ENCODE data around the gene PPARA.
A peak's percentile ranks its signal among the peaks of the same experiment; 100 is the strongest.

PPARA gene

GRCh38 chr22:46250783-46251125 lies 100.4 kb downstream of the PPARA start:
- Histone ChIP-seq H3K4me3 (ENCODE audit: low read depth, low read length, poor library complexity, severe bottlenecking) (peak overlapping the region; percentile 84), H3K36me3 (ENCODE audit: insufficient read depth, low read length) (peaks cover under 1% of the 10 kb centered on the region), H3K9me3 (ENCODE audit: low read length) (peaks cover 6% of the 10 kb centered on the region; the same call in 1 of the 2 replicates), H3K27ac (ENCODE audit: low read depth, low read length, poor library complexity, severe bottlenecking) (no peak overlapping the region), H3F3A (ENCODE audit: insufficient read depth, low read length) (no peaks in the 10 kb centered on the region), H3K4me1 (ENCODE audit: insufficient read depth, low read length, severe bottlenecking) (peaks cover 21% of the 10 kb centered on the region), H3K79me2 (ENCODE audit: insufficient read depth, low read length) (no peaks in the 10 kb centered on the region), H3K9me2 (ENCODE audit: low read depth, low read length) (no peaks in the 10 kb centered on the region), H4K20me1 (ENCODE audit: insufficient read depth, low read length) (no peaks in the 10 kb centered on the region), H2AFZ (ENCODE audit: low read length) (no peak overlapping the region), H3K27me3 (ENCODE audit: insufficient read depth, low read length) (0 out of 2 replicates have a peak, but pooled peaks cover 4% of the 10 kb centered on the region), H3K9ac (ENCODE audit: low read length) (peak overlapping the region; percentile 94), H3K4me2 (ENCODE audit: low read length) (peak overlapping the region; percentile 76)
- TF ChIP-seq CTCF (IDR thresholded peaks at IDR 0.05; ENCODE audit: low read length) (no peak), EZH2 (IDR thresholded peaks at IDR 0.05; ENCODE audit: borderline replicate concordance, low read length) (no peak)

- Histone ChIP-seq H3K27ac (ENCODE audit: low read depth, low read length, poor library complexity, severe bottlenecking) (no peak overlapping the region), H4K20me1 (ENCODE audit: insufficient read depth, low read length) (no peaks in the 10 kb centered on the region), H2AFZ (ENCODE audit: low read length) (no peak overlapping the region)
Measured at GRCh38 chr22:46251266-46251665, 100.9 kb downstream of the PPARA start.

DNA sequence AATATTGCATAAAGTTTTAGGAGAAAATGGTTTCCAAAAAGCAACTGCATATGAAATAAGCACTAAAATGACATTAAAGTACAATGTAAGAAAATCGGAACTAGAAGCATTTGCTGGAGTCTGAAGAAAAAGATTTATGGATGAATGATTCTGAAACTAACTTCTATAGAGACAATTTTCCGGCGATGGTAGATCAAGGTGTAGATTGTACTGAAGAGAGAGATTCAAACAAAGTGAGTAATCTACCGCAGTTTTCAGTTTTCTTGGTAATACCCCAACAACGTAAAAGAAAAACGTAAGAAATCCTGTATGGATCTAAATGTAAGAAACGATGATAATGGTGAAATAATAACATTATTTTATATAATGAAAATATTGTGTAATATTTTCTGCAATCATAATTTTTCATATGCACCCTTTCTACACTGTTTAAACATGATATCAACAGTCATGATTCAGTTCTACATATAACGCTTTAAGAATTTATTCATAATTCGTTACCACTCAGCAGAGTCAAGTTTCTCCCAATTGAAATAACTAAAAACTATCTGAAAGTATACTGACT lies 101.6 kb downstream of the PPARA start:
- Histone ChIP-seq H2AFZ (ENCODE audit: low read length) (no peak overlapping the region), H3K4me3 (ENCODE audit: low read depth, low read length, poor library complexity, severe bottlenecking) (no peak overlapping the region), H3F3A (ENCODE audit: insufficient read depth, low read length) (no peaks in the 10 kb centered on the region), H3K27me3 (ENCODE audit: insufficient read depth, low read length) (0 out of 2 replicates have a peak, but pooled peaks cover 9% of the 10 kb centered on the region), H3K36me3 (ENCODE audit: insufficient read depth, low read length) (no peaks in the 10 kb centered on the region; the same call in 1 of the 2 replicates), H3K27ac (ENCODE audit: low read depth, low read length, poor library complexity, severe bottlenecking) (no peak overlapping the region), H3K9me2 (ENCODE audit: low read depth, low read length) (no peaks in the 10 kb centered on the region), H3K4me1 (ENCODE audit: insufficient read depth, low read length, severe bottlenecking) (peaks cover 21% of the 10 kb centered on the region), H3K9me3 (ENCODE audit: low read length) (peaks cover 6% of the 10 kb centered on the region; the same call in 1 of the 2 replicates), H4K20me1 (ENCODE audit: insufficient read depth, low read length) (no peaks in the 10 kb centered on the region), H3K4me2 (ENCODE audit: low read length) (0 out of 2 replicates have a peak overlapping the region, but pooled peaks have one; percentile 76), H3K79me2 (ENCODE audit: insufficient read depth, low read length) (no peaks in the 10 kb centered on the region), H3K9ac (ENCODE audit: low read length) (no peak overlapping the region)
- no peak for TF ChIP-seq EZH2 (IDR thresholded peaks at IDR 0.05; ENCODE audit: borderline replicate concordance, low read length)
- no peak for TF ChIP-seq CTCF (IDR thresholded peaks at IDR 0.05; ENCODE audit: low read length)

More at GRCh38 chr22:46251266-46251665, 100.9 kb downstream of the PPARA start:
- no peaks in the 10 kb centered on the region for H3K9me2 ChIP-seq (ENCODE audit: low read depth, low read length)
- 0 out of 2 replicates have a peak, but pooled peaks cover 4% of the 10 kb centered on the region for H3K27me3 ChIP-seq (ENCODE audit: insufficient read depth, low read length)
- H3F3A ChIP-seq (ENCODE audit: insufficient read depth, low read length), result no peaks in the 10 kb centered on the region
- H3K4me2 ChIP-seq (ENCODE audit: low read length), result peak overlapping the region; percentile 76
- H3K4me1 ChIP-seq (ENCODE audit: insufficient read depth, low read length, severe bottlenecking), result peaks cover 21% of the 10 kb centered on the region
- H3K9me3 ChIP-seq (ENCODE audit: low read length), result peaks cover 6% of the 10 kb centered on the region; the same call in 1 of the 2 replicates
- no peaks in the 10 kb centered on the region; the same call in 1 of the 2 replicates for H3K36me3 ChIP-seq (ENCODE audit: insufficient read depth, low read length)
- H3K79me2 ChIP-seq (ENCODE audit: insufficient read depth, low read length), result no peaks in the 10 kb centered on the region
- no peak overlapping the region for H3K9ac ChIP-seq (ENCODE audit: low read length)
- TF ChIP-seq CTCF (IDR thresholded peaks at IDR 0.05; ENCODE audit: low read length) (no peak), EZH2 (IDR thresholded peaks at IDR 0.05; ENCODE audit: borderline replicate concordance, low read length) (no peak)
- H3K4me3 ChIP-seq (ENCODE audit: low read depth, low read length, poor library complexity, severe bottlenecking), result peak overlapping the region; percentile 84

All from OCI-LY1 (cell line).